ENCODE data around the gene SHLD2. TPM values are rescaled to one million over a fixed set of nuclear protein-coding genes. Genes with fewer than 3 reads are reported as not detected.
"Not testable (repeated sequence)": the region's sequence is repeated elsewhere in the genome, so short reads cannot be mapped to it uniquely, and the experiment has no call there.

Gene SHLD2
- total RNA-seq, 1 donor from 2014 or later, result 17.0 TPM

DNA sequence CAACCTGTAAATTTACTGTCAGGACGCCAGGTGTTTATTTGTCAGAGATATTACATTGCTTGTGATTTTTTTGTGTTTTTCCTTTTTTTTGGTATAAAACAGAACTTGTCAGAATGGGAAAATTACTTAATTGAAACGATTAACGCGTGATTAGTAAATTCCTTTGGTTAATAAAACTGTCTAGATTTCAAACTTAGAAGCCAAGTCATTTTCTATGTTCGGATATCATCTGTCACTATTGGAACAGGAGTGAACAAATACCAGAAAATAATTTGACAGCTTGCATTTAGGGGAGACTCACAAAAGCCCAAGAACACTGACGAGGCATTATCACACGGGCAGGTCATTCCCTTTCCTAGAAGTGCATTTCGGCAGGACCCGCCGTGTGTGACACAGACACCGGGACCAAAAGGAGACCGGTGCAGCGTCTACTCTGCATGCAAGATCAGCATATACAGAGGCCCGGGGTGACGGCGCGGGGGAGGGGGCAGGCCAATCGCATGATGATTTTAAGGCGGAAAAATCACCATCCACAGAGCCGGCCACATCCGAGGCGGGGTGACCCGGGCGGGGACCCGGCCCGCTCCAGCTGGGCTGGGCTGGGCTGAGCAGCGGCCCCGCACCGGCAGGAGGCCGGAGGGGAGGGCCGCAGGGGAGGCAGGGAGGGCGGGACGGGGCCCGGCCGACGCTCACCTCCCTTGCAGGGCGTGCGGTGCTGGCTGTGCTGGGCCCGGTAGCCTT, 1.2 kb upstream of the SHLD2 start:
- H3K36me3 Mint-ChIP-seq (ENCODE audit: unreplicated experiment), result no peaks in the 10 kb centered on the region
- TF ChIP-seq, protein P1, sequence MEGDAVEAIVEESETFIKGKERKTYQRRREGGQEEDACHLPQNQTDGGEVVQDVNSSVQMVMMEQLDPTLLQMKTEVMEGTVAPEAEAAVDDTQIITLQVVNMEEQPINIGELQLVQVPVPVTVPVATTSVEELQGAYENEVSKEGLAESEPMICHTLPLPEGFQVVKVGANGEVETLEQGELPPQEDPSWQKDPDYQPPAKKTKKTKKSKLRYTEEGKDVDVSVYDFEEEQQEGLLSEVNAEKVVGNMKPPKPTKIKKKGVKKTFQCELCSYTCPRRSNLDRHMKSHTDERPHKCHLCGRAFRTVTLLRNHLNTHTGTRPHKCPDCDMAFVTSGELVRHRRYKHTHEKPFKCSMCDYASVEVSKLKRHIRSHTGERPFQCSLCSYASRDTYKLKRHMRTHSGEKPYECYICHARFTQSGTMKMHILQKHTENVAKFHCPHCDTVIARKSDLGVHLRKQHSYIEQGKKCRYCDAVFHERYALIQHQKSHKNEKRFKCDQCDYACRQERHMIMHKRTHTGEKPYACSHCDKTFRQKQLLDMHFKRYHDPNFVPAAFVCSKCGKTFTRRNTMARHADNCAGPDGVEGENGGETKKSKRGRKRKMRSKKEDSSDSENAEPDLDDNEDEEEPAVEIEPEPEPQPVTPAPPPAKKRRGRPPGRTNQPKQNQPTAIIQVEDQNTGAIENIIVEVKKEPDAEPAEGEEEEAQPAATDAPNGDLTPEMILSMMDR (IDR thresholded peaks at IDR 0.05; ENCODE audit: partially characterized antibody, unreplicated experiment), result no peak
- peaks cover 17% of the 10 kb centered on the region for H3K4me1 Mint-ChIP-seq (ENCODE audit: low read depth, unreplicated experiment)
- H3K9me3 Mint-ChIP-seq (ENCODE audit: unreplicated experiment), result peaks cover 3% of the 10 kb centered on the region
- peak overlapping the region; percentile 83 for H3K27ac Mint-ChIP-seq (ENCODE audit: unreplicated experiment)
- peak; percentile 85 for DNase-seq
- H3K27me3 Mint-ChIP-seq (ENCODE audit: unreplicated experiment), result peaks cover 8% of the 10 kb centered on the region
- H3K4me3 Mint-ChIP-seq (ENCODE audit: unreplicated experiment), result peak overlapping the region; percentile 90

DNA sequence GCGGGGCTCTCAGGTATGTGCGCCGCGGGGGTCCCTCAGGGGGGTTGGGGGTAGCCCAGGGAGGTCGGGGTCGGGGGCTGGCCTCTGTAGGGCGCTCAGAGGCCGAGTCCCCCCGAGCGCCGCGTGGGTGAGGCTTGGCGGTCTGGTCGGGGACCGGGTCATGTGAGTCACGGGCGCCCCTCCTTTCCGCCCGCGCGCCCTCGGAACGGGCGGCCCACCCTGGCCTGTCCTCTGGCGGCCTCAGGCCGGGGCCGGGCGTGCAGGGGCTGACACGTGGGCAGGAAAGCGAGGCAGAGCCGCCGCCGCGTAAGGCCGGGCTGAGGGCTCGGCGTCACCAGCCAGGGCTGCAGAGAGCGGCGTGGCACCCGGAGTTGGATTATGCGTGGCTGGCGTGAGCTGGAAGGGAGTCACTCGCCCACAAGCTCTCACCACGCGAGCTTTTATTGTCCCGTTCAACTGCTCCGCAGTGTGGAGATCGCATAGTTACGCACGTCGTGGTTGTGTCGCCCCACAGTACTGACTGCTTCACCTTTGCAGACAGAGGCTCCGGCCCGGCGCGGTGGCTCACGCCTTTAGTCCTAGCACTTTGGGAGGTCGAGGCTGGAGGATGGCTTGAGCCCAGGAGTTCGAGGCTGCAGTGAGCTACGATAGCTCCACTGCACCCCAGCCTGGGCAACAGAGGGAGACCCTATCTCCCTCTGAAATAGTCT, 385 bp downstream of the SHLD2 start:
- H3K27ac Mint-ChIP-seq (ENCODE audit: unreplicated experiment), result peak overlapping the region; percentile 43
- H3K4me3 Mint-ChIP-seq (ENCODE audit: unreplicated experiment), result peak overlapping the region; percentile 88
- peak; percentile 78 for DNase-seq
- peaks cover 3% of the 10 kb centered on the region for H3K9me3 Mint-ChIP-seq (ENCODE audit: unreplicated experiment)
- TF ChIP-seq, protein P1 (IDR thresholded peaks at IDR 0.05; ENCODE audit: partially characterized antibody, unreplicated experiment), result no peak
- no peaks in the 10 kb centered on the region for H3K36me3 Mint-ChIP-seq (ENCODE audit: unreplicated experiment)
- H3K27me3 Mint-ChIP-seq (ENCODE audit: unreplicated experiment), result peaks cover 8% of the 10 kb centered on the region
- peaks cover 17% of the 10 kb centered on the region for H3K4me1 Mint-ChIP-seq (ENCODE audit: low read depth, unreplicated experiment)

DNA sequence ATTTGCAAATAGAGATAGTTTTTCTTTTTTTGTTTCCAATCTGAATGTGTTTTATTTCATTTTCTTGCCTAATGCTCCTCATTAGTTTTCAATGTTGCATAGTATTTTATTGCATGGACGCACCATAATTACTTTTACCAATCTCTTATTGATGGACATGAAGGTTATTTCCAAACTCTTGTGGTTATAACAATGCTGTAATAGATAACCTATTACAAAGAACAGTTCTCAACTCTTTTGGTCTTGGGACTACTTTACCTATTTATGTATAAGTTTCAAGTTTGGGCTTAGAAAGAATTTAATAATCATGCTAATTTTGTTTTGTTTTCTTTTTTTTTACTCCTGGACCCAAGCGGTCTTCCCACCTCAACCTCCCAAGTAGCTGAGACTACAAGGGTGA, 7.0 kb downstream of the SHLD2 start:
- DNase-seq, result no peak
- no peaks in the 10 kb centered on the region for H3K36me3 Mint-ChIP-seq (ENCODE audit: unreplicated experiment)
- H3K4me1 Mint-ChIP-seq (ENCODE audit: low read depth, unreplicated experiment), result no peaks in the 10 kb centered on the region
- no peak overlapping the region for H3K27ac Mint-ChIP-seq (ENCODE audit: unreplicated experiment)
- H3K4me3 Mint-ChIP-seq (ENCODE audit: unreplicated experiment), result no peak overlapping the region
- no peaks in the 10 kb centered on the region for H3K9me3 Mint-ChIP-seq (ENCODE audit: unreplicated experiment)
- TF ChIP-seq, protein P1 (IDR thresholded peaks at IDR 0.05; ENCODE audit: partially characterized antibody, unreplicated experiment), result no peak
- no peaks in the 10 kb centered on the region for H3K27me3 Mint-ChIP-seq (ENCODE audit: unreplicated experiment)

DNA sequence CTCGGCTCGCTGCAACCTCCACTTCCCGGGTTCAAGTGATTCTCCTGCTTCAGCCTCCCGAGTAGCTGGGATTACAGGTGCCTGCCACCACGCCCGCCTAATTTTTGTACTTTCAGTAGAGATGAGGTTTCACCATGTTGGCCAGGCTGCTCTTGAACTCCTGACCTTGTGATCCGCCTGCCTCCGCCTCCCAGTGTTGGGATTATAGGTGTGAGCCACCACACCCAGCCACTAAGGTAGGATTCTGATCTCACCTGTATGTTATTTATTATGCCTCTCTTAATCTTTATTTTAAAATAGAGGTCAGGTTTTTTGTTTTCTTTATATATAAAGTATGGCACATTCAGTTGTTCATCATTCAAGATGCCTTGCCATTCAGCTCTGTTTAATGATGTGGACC, 9.7 kb downstream of the SHLD2 start:
- H3K4me3 Mint-ChIP-seq (ENCODE audit: unreplicated experiment); H3K9me3 Mint-ChIP-seq (ENCODE audit: unreplicated experiment); H3K27me3 Mint-ChIP-seq (ENCODE audit: unreplicated experiment); DNase-seq; H3K36me3 Mint-ChIP-seq (ENCODE audit: unreplicated experiment); H3K27ac Mint-ChIP-seq (ENCODE audit: unreplicated experiment); H3K4me1 Mint-ChIP-seq (ENCODE audit: low read depth, unreplicated experiment): not testable (repeated sequence)

DNA sequence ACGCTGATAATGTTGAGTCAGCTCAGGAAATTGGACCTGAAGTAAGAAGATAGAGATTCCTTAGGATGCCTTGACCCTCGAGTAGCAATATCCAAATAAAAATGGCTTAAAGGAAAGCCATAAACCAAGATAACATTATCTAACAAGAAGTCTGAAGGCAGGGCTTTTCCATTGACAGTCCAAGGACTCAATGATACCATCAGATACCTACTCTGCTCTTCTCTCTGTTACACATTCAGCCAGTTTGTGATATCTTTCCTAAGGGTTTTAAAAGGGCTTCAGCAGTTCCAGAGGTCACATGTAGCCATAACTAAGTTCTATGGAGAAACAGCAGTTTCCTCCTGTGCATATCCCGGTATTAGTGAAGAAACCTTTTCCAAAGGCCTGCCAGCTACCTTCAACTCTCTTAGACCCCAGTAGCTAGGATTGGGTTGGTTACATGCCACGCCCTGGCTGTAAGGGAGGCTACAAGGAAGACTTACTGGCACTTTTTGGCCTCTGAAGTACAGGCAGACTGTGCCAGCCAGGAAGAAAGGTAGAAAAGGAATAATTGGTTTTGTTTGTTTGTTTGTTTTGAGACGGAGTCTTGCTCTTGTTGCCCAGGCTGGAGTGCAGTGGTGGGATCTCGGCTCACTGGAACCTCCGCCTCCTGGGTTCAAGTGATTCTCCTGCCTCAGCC, 10.6 kb downstream of the SHLD2 start:
- TF ChIP-seq, protein P1 (IDR thresholded peaks at IDR 0.05; ENCODE audit: partially characterized antibody, unreplicated experiment), result no peak
- no peaks in the 10 kb centered on the region for H3K27me3 Mint-ChIP-seq (ENCODE audit: unreplicated experiment)
- H3K36me3 Mint-ChIP-seq (ENCODE audit: unreplicated experiment), result no peaks in the 10 kb centered on the region
- no peaks in the 10 kb centered on the region for H3K4me1 Mint-ChIP-seq (ENCODE audit: low read depth, unreplicated experiment)
- no peaks in the 10 kb centered on the region for H3K9me3 Mint-ChIP-seq (ENCODE audit: unreplicated experiment)
- no peak overlapping the region for H3K4me3 Mint-ChIP-seq (ENCODE audit: unreplicated experiment)
- no peak for DNase-seq
- H3K27ac Mint-ChIP-seq (ENCODE audit: unreplicated experiment), result no peak overlapping the region

DNA sequence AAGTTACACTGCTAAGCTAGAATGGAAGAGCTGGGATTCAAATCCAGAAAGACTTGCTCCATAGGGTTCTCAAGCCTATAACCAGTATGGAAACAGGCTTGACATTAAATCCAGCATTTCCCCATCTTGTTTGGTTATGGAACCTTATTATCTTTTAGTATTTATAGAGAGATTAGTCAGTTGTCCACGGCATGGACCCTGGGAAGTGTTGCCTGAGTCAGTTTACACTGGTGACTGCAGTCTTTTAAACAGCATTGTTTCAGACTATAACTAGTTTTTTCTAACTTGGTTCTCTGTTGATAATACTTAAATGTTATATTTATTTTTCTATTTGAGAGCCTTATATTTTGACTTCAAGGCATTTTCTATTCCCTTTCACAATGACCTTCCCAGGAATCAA, 23.1 kb downstream of the SHLD2 start:
- not testable (repeated sequence) for DNase-seq; H3K27me3 Mint-ChIP-seq (ENCODE audit: unreplicated experiment); H3K9me3 Mint-ChIP-seq (ENCODE audit: unreplicated experiment); H3K4me1 Mint-ChIP-seq (ENCODE audit: low read depth, unreplicated experiment); H3K36me3 Mint-ChIP-seq (ENCODE audit: unreplicated experiment); H3K4me3 Mint-ChIP-seq (ENCODE audit: unreplicated experiment); H3K27ac Mint-ChIP-seq (ENCODE audit: unreplicated experiment)

DNA sequence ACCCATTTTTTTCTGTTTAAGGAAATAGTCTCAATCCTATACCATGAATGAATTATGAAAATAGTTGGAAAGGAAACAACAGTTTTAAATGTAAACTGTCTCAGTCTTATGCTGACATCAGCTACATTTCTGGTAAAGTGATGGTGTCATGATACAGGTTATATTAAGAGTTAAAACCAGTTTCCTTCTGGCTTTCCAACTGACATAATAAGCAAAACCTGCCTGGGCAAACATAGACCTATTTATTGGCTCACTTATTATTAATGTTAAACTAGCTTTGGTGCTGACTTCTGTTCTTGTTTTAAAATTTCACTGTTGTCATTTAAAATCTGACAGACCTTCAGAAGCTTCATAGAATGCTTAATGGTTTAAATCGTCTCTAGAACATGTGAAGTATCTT, 24.0 kb downstream of the SHLD2 start:
- DNase-seq; H3K27me3 Mint-ChIP-seq (ENCODE audit: unreplicated experiment); H3K36me3 Mint-ChIP-seq (ENCODE audit: unreplicated experiment); H3K4me1 Mint-ChIP-seq (ENCODE audit: low read depth, unreplicated experiment); H3K27ac Mint-ChIP-seq (ENCODE audit: unreplicated experiment); H3K9me3 Mint-ChIP-seq (ENCODE audit: unreplicated experiment); H3K4me3 Mint-ChIP-seq (ENCODE audit: unreplicated experiment): not testable (repeated sequence)

DNA sequence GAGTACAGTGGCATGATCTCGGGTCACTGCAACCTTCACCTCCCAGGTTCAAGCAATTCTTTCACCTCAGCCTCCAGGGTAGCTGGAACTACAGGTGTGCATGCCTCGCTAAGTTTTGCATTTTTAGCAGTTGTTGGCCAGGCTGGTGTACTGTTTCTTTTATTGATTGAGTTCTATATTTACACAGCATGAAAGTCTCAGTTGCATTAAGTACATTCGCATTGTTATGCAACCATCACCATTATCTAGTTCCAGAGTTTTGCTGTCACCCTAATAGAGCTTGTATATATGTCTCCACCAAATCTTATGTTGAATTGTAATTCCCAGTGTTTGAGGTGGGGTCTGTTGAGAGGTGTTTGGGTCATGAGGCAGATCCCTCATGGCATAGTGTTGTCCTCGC, 28.3 kb downstream of the SHLD2 start:
- not testable (repeated sequence) for H3K36me3 Mint-ChIP-seq (ENCODE audit: unreplicated experiment); H3K27ac Mint-ChIP-seq (ENCODE audit: unreplicated experiment); H3K27me3 Mint-ChIP-seq (ENCODE audit: unreplicated experiment); DNase-seq; H3K4me3 Mint-ChIP-seq (ENCODE audit: unreplicated experiment); H3K4me1 Mint-ChIP-seq (ENCODE audit: low read depth, unreplicated experiment); H3K9me3 Mint-ChIP-seq (ENCODE audit: unreplicated experiment)

Measured in glutamatergic neuron (in vitro differentiated cells).